GM18502 (cell line): ENCODE measurements around the gene STRADA.

Experiments used
- ATAC-seq: cut with Tn5 transposase; IDR thresholded peaks from one replicate; pipeline ENCODE4 v1.9.1; 2021; ENCODE audit warnings: mild to moderate bottlenecking; ENCODE audit not compliant: unreplicated experiment, poor library complexity

Gene STRADA

GRCh38 chr17:63692195-63692816 lies 49.3 kb downstream of the STRADA start:
- no peak for ATAC-seq

GRCh38 chr17:63689479-63689878 lies 52.1 kb downstream of the STRADA start:
- no peak for ATAC-seq

DNA sequence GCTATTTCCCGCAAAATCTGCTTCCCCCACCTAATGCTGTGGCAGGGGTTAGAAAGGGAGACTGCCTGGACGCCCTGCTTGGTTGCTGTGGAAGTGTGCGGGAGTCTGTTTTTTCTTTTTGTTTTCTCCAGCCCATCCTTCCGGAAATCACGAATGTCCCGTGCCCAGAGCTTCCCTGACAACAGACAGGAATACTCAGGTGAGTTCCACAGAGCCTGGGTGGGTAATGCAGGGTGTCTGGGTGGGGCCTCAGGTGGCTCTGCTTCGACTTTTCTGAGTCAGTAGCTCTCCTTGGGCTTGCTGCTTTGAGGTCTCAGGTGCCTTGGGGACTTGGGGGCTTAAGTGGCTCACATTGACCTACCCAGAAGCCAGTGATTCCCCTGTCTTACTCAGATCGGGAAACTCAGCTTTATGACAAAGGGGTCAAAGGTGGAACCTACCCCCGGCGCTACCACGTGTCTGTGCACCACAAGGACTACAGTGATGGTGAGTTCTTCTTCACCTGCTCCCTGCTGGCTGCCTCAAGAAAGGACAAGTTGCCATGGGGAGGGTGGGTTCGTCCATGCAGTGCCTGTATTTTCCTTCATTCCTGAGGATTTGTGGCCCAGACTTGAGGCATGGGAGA lies 53.1 kb downstream of the STRADA start:
- no peak for ATAC-seq

DNA sequence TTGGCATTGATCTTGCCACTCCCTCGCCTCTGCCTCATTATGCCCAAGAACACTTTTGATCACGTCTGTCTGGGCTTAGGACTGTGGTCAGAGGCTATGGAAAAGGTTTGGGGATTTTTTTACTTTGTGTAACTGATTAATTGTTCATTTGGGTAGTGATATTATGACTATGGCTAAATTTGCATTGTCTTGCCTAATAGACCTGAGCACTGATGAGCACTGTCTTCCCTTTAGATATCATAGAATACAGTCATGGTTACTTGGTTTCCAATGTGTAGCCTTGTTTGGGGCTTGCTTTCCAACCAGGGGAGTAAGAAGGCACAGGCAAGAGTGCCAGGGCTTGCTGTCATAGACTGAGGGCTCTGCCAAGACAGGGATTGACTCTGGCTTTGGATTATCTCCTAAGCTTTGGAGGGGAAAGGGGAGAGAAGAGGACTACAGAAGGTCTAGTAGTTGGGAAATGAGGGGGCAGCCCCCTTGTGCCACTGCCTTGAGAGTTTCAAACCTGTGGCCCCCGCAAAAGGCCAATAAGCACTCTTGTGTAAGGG lies 55.4 kb downstream of the STRADA start:
- ATAC-seq = no peak

DNA sequence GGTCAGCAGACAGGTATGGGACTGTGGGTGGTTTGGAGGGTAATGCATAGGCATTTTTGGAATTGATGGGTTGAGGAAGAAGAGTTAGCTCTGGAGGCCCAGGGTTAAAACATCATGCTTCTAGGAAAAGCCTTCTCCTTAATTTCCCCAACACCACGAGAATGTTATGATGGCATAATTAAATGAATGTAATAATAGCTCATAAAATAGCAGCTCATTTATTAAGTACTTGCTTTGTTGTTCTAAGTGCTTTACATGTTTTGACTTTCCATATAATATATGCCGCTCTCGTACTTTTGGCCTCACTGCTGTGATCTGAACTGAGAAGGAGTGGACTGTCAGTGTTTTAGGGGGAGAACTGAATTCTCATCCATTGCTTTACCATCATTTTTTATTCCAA lies 56.0 kb downstream of the STRADA start:
- ATAC-seq = no peak

DNA sequence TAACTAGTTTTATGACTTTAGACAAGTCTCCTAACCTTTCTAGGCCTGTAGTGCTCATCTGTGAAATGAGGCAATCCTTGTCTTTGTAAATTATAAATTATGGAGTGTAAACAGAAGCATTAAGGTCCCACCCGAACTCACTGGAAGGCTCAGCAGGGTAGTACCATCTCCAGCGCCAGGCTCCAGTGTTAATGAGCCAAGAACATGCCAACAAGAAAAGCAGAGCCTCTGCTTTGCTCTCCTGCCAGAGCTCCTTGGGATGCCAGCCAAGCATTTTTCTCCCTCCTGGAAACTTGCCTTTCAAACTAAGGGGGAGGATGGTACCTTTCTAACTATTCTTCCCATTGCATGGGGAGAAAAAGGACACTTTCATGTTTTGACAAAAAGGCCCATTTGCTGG lies 56.6 kb downstream of the STRADA start:
- no peak for ATAC-seq

DNA sequence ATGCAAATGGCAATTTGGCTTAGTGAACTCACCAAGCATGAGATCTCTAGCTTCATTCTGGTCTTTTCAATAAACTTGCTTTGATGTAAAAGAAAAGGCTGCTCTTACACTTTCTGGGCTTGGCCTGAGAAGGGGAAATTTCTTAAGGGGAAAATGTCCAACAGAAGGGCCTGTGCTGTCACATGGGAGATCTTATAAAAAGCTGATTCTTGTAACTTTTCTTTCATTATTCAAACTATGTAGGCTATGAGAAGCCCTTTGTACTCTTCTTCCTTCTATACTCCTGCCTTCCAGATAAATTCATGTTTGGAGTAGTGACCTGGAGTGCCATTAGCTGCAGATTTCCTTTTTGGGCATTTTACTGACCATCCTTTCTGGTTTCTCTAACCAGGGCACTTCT lies 58.6 kb downstream of the STRADA start:
- no peak for ATAC-seq

GRCh38 chr17:63682441-63682840 lies 59.2 kb downstream of the STRADA start:
- no peak for ATAC-seq

DNA sequence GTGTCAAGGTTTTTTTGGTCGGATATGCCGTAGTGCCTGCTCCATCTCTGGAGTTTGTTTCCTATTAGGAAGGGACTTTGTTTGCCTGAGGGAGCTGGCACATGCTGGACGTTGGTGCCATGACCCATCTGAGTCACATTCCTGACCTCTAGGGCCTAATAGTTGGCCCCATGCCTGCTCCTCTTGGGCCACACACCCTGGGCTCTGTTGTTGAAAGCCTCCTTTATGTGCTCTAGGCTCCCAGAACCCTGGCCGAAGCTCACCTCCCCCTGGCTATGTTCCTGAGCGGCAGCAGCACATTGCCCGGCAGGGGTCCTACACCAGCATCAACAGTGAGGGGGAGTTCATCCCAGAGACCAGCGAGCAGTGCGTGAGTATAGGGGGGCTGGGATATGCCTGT lies 60.1 kb downstream of the STRADA start:
- ATAC-seq = no peak

- no peak for ATAC-seq
Measured at GRCh38 chr17:63680700-63681099, 60.9 kb downstream of the STRADA start.

DNA sequence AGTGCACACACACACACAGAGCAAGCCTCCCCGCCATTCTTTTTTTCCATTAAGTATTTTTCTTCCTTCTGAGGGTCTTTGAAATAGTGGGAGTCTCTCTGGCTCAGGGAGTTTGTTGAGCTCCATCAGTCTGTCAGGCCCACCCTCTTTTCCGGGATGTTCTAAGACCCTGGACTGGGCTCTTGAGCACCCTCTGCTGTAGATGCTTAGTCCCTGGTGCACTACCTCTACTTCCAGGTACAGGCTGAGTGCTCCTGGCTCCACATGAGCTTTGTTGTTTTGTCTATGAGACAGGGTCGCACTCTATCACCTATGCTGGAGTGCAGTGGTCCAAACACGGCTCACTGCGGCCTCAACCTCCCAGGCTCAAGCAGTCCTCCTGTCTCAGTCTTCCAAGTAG lies 62.4 kb downstream of the STRADA start:
- no peak for ATAC-seq

DNA sequence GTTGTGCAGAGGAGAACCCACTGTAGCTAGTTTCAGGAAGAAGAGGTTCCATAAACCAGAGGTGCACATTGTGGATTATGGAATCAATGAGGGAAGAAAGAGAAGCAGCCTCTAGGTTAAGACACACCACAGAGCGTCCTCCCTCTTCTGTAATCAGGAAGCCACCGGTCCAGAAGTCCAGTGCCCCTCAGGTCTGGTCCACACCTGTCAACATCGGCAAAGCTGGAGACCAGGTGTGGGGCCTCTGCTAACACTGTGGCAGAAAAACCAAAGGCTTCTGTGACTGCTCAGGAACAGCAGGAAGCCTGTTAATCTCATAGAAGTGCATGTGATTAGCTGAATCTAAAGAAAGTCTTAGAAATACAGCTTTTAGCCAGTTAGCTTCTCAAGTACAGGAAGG lies 65.0 kb downstream of the STRADA start:
- no peak for ATAC-seq

DNA sequence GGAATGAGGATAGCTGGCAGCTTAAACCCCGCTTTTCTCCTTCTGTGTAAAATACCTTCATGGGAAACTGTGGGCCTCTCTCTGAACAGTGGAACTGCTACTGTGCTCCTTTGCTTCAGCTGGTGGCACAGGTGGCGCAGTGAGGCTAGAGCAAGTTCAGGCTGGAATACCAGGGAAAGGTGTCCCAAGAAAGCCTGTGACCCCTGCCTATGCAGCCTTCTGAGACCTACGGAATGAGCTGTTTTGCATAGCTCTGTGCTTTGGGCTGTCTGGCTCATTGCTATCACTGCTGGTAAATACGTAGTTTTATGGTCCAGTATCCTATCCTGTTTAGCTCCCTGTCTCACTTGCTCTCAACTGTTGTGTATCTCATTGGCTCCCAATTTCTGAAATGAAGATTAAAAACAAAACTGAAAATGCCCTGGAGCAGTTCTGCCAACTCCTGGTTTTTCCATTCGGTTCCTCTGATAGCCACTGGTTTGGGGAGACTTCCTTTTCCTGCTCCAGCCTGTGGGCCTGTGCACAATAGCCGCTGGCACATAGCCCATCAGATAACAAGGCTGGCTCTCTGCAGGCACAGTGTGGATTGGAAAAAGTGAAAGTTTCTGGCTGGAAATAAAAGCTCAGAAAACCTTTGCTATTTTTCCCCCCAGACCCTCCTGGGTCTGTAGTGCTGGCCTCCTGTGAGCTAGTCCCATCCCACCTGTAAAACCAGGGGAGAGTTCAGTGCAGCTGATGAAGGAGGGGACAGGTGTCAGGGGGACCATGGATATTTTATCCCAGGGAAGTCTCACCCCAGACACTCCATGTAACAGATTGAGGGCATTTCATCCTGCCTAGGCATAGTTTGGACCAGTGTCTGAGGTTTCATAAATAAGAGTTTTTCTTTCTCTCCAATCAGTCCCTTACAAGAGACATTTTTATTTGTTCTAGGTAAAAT lies 65.7 kb downstream of the STRADA start:
- ATAC-seq = no peak

GRCh38 chr17:63675231-63675606 lies 66.4 kb downstream of the STRADA start:
- ATAC-seq = no peak

DNA sequence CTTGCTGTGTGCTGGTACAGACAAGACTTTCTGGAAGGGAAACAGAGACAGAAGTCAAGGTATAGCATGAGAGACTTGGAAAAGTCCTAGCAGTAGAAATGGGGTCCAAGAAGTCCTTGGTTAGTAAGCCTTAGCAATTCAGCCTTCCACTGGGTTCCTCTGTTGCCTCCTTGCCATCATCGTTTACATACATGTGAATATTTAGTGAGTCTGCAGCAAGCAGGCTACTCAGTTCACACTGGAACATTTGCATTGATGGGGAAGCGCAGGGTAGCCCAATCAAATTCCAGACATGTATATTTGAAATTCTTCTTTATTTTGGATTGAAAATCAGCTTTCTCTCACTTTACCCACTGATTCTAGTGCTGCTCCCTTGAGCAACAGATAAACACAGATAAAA lies 68.7 kb downstream of the STRADA start:
- no peak for ATAC-seq

GRCh38 chr17:63665527-63666214 lies 75.9 kb downstream of the STRADA start:
- ATAC-seq = no peak

DNA sequence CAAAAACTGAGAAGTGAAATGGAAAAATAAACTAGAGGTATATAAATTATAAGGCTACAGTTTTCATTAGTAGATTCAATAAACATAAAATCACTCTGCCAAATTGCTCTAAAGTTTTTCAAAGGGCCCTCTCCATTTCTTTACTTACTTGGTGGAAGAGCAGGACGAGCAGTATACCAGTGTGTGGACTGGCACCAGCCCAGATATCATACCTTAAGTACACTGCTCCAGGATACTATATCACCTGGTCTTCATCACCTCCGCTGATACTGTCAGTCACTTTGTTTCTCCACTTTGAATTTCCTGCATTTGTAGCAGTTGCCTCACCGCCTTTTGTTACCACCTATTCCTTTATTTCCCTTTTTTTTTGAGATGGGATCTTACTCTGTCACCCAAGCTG lies 81.7 kb downstream of the STRADA start:
- no peak for ATAC-seq

DNA sequence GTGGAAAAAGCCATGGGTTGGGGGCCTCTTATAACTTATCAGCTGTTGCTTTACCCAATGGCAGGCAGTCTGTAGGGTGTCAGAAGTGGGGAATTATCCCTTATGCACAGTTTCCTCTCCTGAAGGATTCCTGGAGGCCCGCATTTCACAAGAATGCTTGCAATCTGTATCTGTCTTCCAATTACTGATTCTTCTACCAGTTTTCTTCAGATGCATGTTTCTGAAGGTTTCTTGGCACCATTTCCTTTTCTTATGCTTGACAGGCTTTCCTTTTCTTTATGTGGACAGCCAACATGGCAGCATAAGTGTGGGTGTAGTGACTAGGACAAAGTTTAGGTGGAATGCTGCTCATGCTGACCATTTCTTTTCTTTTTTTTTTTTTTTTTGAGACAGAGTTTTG lies 83.2 kb downstream of the STRADA start:
- ATAC-seq = no peak

DNA sequence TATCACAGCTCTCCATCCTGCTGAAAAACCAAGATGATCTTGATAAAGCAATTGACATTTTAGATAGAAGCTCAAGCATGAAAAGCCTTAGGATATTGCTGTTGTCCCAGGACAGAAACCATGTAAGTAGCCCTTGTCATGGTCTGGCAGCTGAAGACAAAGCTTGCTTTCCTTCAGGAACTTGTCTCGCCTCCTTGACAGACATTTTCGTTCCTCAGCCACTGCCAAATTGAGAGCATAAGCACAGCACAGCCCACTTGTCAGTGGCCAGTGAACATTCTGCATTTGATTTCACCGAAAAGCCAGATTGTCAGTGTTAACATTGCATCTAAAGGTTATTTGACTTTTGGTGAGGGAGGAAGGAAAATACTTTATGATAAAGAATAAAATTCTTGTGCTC lies 83.8 kb downstream of the STRADA start:
- no peak for ATAC-seq

DNA sequence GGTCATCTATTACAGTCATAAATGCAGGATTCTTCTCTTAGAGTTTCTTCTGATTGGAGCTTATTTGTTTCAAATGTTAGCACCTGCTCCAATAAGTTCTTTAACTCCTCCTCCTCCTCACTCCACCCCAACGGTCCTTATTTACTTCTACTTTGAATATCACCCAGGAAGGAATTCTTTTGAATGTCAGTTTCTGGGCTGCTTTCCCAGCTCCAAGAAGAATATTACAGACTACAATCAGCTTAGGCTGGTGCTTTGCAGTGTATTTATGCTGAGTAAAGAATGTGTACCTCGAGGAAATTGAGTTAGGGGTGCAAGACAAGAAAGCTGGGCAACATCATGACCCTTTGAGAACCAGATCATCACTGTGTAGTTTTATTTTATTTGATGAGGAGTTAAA lies 88.5 kb downstream of the STRADA start:
- ATAC-seq = no peak
